Measurements from ENCODE around the gene PRKCE.

DNA sequence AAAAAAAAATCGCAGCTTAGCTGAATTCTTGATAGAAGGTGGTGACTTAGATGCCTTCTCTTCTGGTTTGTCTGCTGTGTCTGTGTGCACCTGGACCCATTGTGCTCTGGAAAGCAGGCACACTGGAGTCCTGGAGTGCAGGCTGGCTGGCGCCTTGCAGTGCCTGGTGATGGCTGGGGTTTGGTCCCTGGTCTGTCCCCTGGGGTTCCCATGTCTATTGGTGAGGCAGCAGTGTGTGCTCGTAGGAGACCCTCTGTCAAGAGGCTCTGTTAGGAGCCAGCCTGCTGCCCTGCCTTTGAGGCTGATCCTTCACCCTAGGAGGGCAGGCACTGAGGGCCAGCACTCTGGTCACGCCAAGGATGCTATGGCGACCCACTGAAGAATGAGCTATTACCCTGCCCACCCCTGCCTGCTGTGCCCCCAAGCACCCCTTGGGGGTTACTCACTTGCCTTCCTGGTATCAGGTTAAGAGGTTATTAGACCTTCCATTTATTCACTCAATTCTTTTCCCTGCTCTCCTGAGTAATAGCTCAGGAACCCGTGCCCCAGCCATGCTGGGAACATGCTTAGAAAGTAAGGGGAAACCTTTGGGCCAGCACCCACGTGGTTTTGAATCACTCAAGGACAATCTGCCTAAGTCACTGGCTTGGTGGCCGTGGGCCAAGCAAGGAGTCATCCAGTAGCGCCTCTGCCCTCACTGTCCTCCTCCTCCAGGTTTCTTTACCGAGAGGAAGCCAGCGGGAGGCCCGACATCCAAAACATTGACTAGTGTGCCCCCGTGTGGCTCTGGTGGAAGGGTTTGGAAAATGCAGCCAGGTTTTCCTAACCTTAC, 284.5 kb downstream of the PRKCE start:
- TF ChIP-seq EZH2 (IDR thresholded peaks at IDR 0.05) (no peak), POLR2AphosphoS5 (IDR thresholded peaks at IDR 0.05; ENCODE audit: borderline replicate concordance, low read depth, low read length) (no peak)
